Activated CD8-positive, alpha-beta memory T cell treated with anti-CD3 and anti-CD28 coated beads for 36 hours (primary cell): ENCODE data around the gene IL5RA. TPM values are rescaled to one million over a fixed set of nuclear protein-coding genes. Genes with fewer than 3 reads are reported as not detected.

Source experiments
- CTCF ChIA-PET: fragments of 350-600 bp; sonication (Branson Sonifier 250); formaldehyde crosslinking; loops from one replicate; lab custom pipeline; 2021; ENCODE audit warnings: antibody characterized with exemption; lab: Charles Lee
- POLR2A ChIA-PET: fragments of 350-600 bp; sonication (Branson Sonifier 250); formaldehyde crosslinking; loops from one replicate; lab custom pipeline; 2021; ENCODE audit warnings: antibody characterized with exemption; lab: Charles Lee
- total RNA-seq, 2 experiments: library from RNA; stranded (reverse); gene quantifications; one replicate each; pipeline ENCODE4 v1.2.3, GENCODE V29; 2021

IL5RA gene
- total RNA-seq, 2 experiments from 2014 or later = 0.34 to 0.38 TPM

GRCh38 chr3:3074551-3075257 is 35.5 kb downstream of the IL5RA start:
- ChIA-PET POLR2A (no interaction called here), CTCF (no interaction called here)

GRCh38 chr3:3071136-3071535 is 39.0 kb downstream of the IL5RA start:
- CTCF ChIA-PET = no interaction called here
- POLR2A ChIA-PET = no interaction called here

GRCh38 chr3:3069723-3070122 is 40.5 kb downstream of the IL5RA start:
- ChIA-PET CTCF (no interaction called here), POLR2A (no interaction called here)

- ChIA-PET POLR2A (no interaction called here), CTCF (no interaction called here)
These were observed 41.8 kb downstream of the IL5RA start for GRCh38 chr3:3068358-3068881.

GRCh38 chr3:3066910-3067309 is 43.3 kb downstream of the IL5RA start:
- CTCF ChIA-PET = no interaction called here
- POLR2A ChIA-PET = no interaction called here

GRCh38 chr3:3066378-3066777 is 43.8 kb downstream of the IL5RA start:
- CTCF ChIA-PET = no interaction called here
- POLR2A ChIA-PET = no interaction called here

GRCh38 chr3:3065876-3066275 is 44.3 kb downstream of the IL5RA start:
- ChIA-PET CTCF (no interaction called here), POLR2A (no interaction called here)

- POLR2A ChIA-PET = no interaction called here
- CTCF ChIA-PET = no interaction called here
These were observed 45.9 kb downstream of the IL5RA start for GRCh38 chr3:3064297-3064696.

- ChIA-PET POLR2A (no interaction called here), CTCF (no interaction called here)
These were observed 50.5 kb downstream of the IL5RA start for GRCh38 chr3:3059645-3060044.

GRCh38 chr3:3053974-3054373 is 56.2 kb downstream of the IL5RA start:
- POLR2A ChIA-PET = no interaction called here
- CTCF ChIA-PET = no interaction called here

- ChIA-PET POLR2A (no interaction called here), CTCF (no interaction called here)
These were observed 71.8 kb downstream of the IL5RA start for GRCh38 chr3:3038201-3038991.

- POLR2A ChIA-PET = no interaction called here
These were observed 73.0 kb downstream of the IL5RA start for GRCh38 chr3:3037156-3037555.

GRCh38 chr3:3031326-3031725 is 78.8 kb downstream of the IL5RA start:
- POLR2A ChIA-PET = no interaction called here
- CTCF ChIA-PET = no interaction called here

More at GRCh38 chr3:3037156-3037555, 73.0 kb downstream of the IL5RA start:
- CTCF ChIA-PET = no interaction called here

GRCh38 chr3:3027976-3028567 is 82.1 kb downstream of the IL5RA start:
- CTCF ChIA-PET = interaction anchor here (0.6 kb wide), 1 partner anchor 1702 kb away, joined by 4 read pairs; no protein-coding TSS in a partner anchor
- POLR2A ChIA-PET = no interaction called here

- CTCF ChIA-PET = no interaction called here
- POLR2A ChIA-PET = no interaction called here
These were observed 86.9 kb downstream of the IL5RA start for GRCh38 chr3:3023111-3023745.

GRCh38 chr3:3020209-3020608 is 90.0 kb downstream of the IL5RA start:
- ChIA-PET POLR2A (no interaction called here), CTCF (no interaction called here)
